GM20431 (cell line): Measurements from ENCODE around the gene SOWAHB.

ENCODE experiments used
- in situ Hi-C: fragments of 300-500 bp; cut with MseI, MboI; formaldehyde crosslinking; loops from one replicate; pipeline ENCODE4 v1.15.0; 2020; ENCODE audit warnings: low sequenced_read_pairs; ENCODE audit not compliant: unreplicated experiment

The SOWAHB gene

DNA sequence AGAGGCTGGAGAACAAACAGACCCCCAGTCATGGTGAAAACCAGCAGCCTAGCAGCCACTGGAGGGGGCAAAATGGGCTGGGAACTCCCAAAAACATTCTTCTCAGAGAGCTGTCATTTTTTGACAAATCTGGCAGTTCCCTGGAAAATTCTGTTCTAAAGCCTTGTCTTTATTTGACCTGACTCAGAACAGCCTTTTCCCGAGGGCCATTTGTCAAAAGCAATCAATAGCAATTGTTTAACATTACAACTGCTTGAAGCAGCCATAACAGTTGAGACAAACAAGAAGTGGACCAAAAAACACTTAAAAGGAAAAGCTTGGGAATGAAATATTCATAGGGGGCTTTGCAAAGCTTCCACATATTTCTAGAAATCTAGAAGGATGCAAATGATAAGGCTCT, 39.6 kb downstream of the SOWAHB start:
- in situ Hi-C loops: no loop called here

DNA sequence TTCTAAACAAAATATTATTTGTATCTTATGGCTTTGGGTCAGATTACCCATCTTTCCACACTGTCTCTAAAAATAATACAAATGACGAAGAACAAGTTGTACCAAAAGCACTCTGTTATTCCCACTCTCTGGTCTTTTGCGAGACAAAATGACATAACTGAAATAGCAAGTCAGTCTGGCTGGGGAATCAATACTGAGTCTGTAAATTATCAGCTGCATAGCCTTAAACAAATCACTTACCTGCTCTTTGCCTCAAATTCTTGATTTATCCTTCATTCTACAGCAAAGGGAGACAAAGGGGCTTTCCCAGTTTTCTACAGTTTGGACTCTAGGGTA, 40.9 kb downstream of the SOWAHB start:
- in situ Hi-C loops: no loop called here

DNA sequence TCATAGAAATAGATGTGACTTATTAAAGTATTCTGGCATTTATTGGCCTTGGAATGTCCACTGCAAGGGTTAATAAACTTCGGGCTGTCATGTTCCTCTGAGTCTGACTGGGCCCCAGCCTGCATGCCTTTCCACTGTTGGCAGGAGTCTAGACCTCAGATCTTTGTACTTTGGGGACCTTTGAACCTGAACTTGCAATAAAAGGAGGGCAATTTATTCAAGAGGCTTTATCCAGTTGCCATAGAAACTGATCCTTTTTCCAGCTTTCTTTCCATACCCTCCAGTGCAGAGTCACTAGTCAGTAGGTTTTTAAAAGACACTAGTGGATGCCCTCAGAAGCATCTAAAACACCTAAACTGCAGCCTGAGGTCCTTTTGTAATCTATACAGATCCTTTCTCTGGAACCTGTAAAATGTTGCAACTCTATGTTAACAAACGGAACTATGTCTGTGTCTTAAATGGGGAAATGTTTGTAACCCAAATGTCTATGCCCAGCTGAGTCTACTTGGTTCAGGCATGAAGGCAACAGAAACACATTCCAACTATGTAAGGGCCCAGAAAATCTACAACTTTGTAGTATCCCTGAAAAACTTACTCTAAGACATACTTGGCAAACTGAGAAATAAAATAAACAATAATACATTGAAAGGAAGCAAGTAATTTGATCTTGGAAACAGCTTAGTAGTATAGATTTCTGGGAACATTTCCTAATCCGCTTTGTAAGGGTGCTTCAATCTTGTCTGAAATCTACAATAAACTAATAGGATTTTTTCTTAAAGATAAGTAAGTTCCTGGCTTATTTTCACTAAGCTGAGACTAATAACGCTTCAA, 41.5 kb downstream of the SOWAHB start:
- in situ Hi-C loops: no loop called here

DNA sequence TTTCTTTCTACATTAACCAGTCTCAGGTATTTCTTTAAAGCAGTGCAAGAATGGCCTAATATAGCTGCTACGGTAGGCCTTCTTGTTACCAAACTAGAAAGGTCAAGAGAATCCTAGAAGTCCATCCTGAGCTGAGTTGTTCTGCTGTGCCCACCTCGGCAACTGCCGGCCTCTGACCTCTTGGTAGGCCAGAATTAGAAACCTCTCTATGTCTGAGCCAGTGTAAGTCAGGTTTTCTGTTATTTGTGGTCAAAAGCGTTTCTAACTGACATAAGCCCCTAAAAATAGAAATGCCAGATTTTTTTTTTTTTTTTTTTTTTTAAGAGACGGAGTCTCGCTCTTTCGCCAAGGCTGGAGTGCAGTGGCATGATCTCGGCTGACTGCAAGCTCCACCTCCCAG, 43.1 kb downstream of the SOWAHB start:
- in situ Hi-C loops: no loop called here

DNA sequence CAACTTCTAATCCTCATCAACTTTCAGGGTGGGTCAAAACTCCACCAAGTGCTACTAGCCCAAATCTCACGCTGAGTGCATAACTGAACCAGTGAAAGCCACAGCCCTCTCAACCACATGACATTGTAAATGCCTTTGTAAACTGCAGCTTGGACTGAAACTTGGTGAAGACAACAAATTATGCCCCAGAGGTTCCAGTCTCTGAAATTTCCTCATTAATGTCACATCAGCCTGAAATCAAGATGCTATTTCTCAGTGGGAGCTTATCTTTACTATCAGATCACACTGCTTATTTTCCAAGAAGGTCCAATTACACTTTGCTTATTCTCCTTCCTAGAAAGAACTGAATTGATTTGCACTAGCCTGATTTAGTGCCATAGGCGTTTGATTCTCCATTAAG, 46.6 kb downstream of the SOWAHB start:
- in situ Hi-C loops: no loop called here

DNA sequence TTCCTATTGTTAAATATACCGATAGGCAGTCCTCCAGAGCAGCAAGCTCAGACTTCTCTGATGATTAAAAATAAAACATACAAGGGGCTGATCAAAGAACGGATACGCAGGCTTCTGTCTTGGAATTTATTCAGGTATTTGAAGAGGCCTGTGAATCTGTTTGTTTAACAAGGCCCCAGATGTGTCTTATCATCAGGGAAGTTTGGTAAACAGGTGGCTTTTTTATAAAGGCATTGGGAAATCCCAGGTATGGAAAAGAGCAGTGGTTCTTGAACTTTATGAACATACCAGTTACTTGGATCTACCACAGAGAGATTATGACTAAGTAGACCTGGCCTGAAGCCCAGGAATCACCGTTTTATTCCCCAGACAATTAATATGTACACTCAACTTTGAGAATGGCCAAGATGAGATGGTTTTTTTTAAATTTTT, 47.9 kb downstream of the SOWAHB start:
- in situ Hi-C loops: no loop called here
